Inferior parietal cortex (tissue), 1 donor: Measurements from ENCODE around the gene ANKRD60.

Experiments
- DNase-seq: peaks from one replicate; pipeline ENCODE4 v3.0.0-alpha.2; 2016; ENCODE audit errors: extremely low spot score

The ANKRD60 gene

GRCh38 chr20:58194175-58194791 is 34.2 kb downstream of the ANKRD60 start:
- DNase-seq: no peak

DNA sequence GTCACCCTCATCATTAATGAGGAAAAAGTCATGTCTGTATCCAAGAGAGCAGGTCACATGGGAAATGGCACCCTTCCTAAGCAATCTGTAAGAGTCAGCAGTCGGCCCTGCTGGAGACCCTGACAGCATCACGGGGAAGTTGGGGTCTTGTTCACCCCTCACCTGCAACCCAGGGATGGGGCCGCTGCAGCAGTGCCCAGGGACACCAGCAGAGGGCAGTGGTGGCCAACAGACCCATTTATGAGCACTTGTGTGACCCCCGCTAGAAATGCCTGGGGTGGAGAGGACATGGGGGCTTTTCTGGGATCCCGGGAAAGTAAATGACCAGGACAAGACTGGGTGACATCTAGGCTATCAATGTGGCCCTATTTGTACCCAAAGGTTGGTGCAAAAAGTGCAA is 35.9 kb downstream of the ANKRD60 start:
- no peak for DNase-seq

- DNase-seq: no peak
These were observed 36.4 kb downstream of the ANKRD60 start for GRCh38 chr20:58192065-58192464.

GRCh38 chr20:58188527-58188926 is 39.9 kb downstream of the ANKRD60 start:
- DNase-seq: no peak

- DNase-seq: no peak
These were observed 43.5 kb downstream of the ANKRD60 start for GRCh38 chr20:58184984-58185383.

GRCh38 chr20:58184063-58184462 is 44.4 kb downstream of the ANKRD60 start:
- no peak for DNase-seq

DNA sequence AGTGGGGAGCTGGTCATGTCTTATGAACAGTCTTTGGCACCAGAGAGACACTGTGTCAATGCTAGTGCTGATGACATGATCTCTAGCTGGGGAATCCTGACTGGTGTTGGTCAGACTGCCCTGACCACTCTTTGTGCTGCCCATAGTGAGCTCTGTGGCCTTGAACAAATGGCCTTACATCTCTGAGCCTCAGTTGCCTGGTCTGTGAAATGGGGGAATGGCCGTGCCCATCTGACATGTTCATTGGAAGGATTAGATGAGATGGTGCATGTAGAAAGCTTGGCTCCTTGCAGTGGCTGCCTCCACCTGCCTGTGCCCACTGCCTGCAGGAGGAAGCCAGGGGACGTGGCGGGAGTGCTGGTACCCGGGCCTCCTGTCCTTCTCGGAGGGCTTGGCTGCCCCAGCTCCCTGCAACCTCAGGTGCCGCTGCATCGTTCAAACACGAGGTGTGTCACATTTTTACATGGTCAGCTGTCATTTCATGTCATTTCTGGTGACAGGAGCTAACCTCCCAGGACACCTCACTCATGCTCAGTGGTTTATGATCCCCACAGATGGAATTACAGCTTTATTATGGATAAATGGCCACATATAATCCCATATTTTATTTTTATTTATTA is 45.8 kb downstream of the ANKRD60 start:
- no peak for DNase-seq

- peak; percentile 71 for DNase-seq
These were observed 48.9 kb downstream of the ANKRD60 start for GRCh38 chr20:58179432-58180099.

- no peak for DNase-seq
These were observed 49.4 kb downstream of the ANKRD60 start for GRCh38 chr20:58179083-58179431.

GRCh38 chr20:58177799-58178198 is 50.7 kb downstream of the ANKRD60 start:
- DNase-seq: no peak

DNA sequence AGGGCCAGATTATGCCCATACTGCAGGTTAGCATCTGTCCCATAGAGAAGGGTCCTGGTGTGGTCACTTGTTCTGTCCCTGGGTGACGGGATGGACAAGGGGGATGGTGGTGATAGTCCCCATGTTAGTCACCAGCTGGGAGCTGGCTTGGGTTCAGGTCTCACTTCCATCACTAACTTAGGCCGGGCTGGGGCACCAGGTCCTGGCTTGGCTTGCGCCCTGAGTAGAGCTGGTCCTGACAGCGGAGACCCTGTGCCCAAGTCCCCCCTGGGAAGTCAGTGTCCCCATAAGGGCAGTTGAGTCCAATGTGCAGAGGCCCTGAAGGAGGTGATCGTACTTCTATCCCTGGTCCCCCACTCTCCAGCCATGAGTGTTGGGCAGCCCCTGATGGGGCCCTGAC is 52.6 kb downstream of the ANKRD60 start:
- no peak for DNase-seq

- no peak for DNase-seq
These were observed 53.0 kb downstream of the ANKRD60 start for GRCh38 chr20:58175425-58175824.

GRCh38 chr20:58174708-58175280 is 53.7 kb downstream of the ANKRD60 start:
- DNase-seq: no peak

DNA sequence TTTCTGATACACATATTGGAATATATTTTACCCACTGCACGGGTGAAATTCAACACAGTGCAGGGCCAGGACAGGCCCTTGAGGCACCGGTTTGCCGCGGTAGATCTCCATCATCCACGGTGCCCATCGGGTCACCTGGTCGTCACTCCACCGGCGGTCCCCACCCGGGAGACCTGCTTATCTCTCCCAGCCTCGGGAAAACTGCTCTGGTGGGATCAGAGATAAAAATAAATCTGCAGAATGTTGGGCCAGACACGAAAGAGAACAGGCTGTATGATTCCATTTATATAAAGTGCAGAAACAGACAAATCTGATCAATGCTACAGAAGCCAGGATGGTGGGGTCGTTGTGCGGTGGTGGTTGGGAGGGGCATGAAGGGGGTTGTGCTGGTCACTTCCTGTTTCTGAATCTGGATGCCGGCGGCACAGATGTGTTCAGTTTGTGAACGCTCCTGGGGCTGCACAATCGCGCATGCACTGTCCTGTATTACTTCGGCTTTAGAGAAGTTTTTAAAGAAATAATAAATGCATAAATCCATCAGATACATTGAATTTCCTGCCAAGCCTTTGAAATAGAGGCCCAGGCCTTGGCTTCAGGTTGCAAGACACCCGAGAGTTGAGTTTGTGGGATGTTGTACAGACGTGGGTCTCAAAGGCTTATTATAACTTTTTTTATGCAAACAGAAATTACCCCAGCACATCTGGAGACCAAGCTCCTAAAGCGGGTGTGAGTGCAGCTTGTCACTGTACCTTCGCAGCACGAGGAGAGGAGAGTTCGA is 54.3 kb downstream of the ANKRD60 start:
- DNase-seq: no peak

DNA sequence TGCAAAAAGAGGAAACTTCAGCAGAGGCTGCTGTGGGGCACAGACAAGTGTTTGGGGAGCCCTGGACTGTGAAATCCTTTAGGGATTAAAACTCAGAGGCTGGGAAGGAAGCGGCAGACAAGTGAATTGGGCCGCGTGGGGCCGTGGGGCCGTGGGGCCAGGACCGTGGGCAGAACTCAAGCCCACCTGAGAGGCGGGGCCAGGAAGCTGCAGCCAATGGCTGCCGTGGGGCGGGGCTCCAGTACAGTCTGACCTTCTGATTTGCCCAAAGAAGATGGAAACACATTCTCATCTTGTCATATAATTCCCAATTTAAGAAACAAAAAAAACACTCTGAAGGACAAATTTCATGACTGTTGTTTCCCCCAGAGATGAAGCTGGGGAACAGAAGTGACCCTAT is 55.4 kb downstream of the ANKRD60 start:
- no peak for DNase-seq

DNA sequence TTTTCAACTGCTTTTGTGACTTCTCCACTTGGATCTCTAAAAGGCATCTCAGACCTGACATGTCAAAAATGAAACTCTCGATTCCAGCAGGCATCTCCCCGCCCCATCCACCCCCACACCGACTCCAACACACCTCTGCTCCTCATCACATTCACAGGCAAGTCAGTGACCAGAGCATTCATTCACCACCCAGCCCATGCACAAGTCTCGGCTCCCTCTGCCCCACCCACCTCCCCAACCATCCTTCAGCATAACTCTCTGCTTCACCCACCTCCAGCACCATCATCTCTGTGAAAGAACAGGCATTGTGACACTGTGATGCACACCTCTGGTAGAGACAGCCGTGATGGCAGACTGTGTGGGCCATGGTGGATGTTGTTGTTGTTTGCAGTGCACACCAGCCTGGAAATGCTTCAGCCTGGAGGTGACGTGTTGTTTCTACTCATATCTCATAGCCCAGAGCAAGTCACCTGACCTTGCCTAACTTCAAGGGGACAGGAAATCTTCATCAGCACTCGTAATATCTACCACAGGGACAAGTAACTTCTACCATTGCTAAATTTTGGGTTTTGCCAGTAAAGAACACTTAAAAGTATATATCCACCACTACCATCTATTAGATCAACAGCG is 56.5 kb downstream of the ANKRD60 start:
- no peak for DNase-seq

GRCh38 chr20:58169450-58169849 is 59.0 kb downstream of the ANKRD60 start:
- DNase-seq: no peak

DNA sequence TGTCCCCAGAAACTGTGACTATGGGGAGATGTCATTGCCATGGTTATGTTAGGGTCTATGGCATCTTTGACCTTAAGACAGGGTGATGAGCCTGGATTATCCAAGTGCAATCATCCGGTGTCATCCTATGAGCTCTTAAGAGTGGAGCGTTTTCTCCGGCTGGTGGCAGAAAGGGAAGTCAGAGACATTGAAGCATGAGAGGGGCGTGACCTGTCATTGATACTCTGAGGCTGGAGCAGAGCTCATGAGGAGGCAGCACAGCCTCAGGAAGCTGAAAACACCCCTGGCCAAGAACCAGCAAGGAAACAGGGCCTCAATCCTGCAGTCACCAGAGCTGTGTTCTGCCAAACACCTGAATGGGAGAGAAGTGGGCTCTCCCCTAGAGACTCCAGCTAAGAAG is 59.6 kb downstream of the ANKRD60 start:
- DNase-seq: no peak

DNA sequence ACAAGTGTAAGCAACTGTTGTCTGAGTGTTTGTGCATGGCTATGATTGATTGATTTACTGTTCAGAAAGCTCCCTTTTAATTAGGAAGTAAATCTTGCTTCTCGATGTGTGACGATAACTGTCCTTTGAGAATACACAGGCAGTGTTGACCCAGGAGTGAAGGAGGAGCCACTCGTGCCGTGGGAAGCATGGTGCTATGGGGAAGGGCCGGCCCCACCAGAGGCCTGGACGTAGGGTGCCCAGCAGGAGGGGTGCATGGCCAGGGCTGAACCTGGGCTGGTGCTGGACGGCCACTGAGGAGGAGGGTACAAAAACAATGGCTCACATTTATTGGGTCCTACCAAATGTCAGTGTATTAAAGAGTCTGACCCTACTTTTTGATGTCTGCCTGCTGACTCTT is 60.7 kb downstream of the ANKRD60 start:
- DNase-seq: no peak
